ENCODE measurements around the gene LUC7L3. TPM values are rescaled to one million over a fixed set of nuclear protein-coding genes. Genes with fewer than 3 reads are reported as not detected.

Gene LUC7L3
- polyA plus RNA-seq, 2 of the 4 experiments (the other 2 are of a cell fraction), result 209 to 211 TPM

- H3K27ac ChIP-seq, result peak overlapping the region in 1 of 2 experiments; percentile 28; a peak in 1 of 6 replicates
- CTCF ChIA-PET, result interaction anchor here (1.1 to 11.3 kb wide), 7 partner anchors 13 to 216 kb away, joined by 3 to 103 read pairs (median 4); no protein-coding TSS in a partner anchor
- no peak overlapping the region for H3K4me2 ChIP-seq
- H3K4me1 ChIP-seq, result peaks cover 36% of the 10 kb centered on the region
- no peak for DNase-seq (ENCODE audit: low read depth in 1 of 2, low spot score in 1 of 2)
- 74% methylated on average over 7 of the region's 7 CpGs for WGBS (ENCODE audit: missing lambda C conversion rate)
- no peak for ATAC-seq
- TF ChIP-seq CHD2 (IDR thresholded peaks at IDR 0.05; ENCODE audit: low read length, partially characterized antibody) (no peak), RNF2 (IDR thresholded peaks at IDR 0.05; ENCODE audit: borderline replicate concordance, low read depth) (no peak), JUNB (IDR thresholded peaks at IDR 0.05) (no peak), CEBPB (IDR thresholded peaks at IDR 0.05) (no peak), POLR2A (IDR thresholded peaks at IDR 0.05; ENCODE audit: low read length) (no peak)
- H3K9me3 ChIP-seq, result no peaks in the 10 kb centered on the region
- H3K4me3 ChIP-seq, result no peak overlapping the region
- FAIRE-seq, result no peak
- POLR2A ChIA-PET, result no interaction called here
These were observed 47.6 kb downstream of the LUC7L3 start for GRCh38 chr17:50767030-50767429.

DNA sequence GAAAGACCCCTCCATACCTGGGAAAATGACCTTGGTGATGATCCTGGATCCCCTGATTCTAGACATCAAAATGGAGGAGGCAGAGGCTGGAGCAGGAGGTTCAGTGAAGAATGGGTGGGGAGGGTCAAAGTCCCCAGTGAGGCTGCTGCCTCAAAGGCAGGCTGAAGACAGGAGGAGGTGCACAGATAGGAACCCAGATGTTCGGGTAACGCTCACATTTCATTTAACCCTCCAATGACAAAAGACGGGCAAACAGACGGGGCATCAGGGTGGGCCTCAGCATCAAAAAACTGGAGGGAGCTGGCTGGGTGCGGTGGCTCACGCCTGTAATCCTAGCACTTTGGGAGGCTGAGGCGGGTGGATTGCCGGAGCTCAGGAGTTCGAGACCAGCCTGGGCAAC, 48.0 kb downstream of the LUC7L3 start, which contains the start of gene ANKRD40CL:
Gene ANKRD40CL, minus strand, starts transcription at position 73 of the 400 bp plus-strand sequence. CDS start 605 bp downstream, outside the sequence.
- no peak for FAIRE-seq
- DNase-seq (ENCODE audit: low read depth in 1 of 2, low spot score in 1 of 2), result no peak
- CTCF ChIA-PET, result interaction anchor here (0.6 to 11.3 kb wide), 10 partner anchors 12 to 217 kb away, joined by 3 to 103 read pairs (median 4); no protein-coding TSS in a partner anchor
- POLR2A ChIA-PET, result no interaction called here
- H3K4me3 ChIP-seq, result no peak within 1 kb of the TSS
- TF ChIP-seq ZNF302 (CRISPR knock-in tag; IDR thresholded peaks at IDR 0.05) (no peak), HOXA7 (CRISPR knock-in tag; IDR thresholded peaks at IDR 0.05) (no peak), E2F6 (IDR thresholded peaks at IDR 0.05; ENCODE audit: borderline replicate concordance, low read depth) (no peak), FOSL2 (IDR thresholded peaks at IDR 0.05) (no peak), FOSL2 (CRISPR knock-in tag; IDR thresholded peaks at IDR 0.05) (no peak), HDAC2 (IDR thresholded peaks at IDR 0.05) (no peak), POLR2AphosphoS2 (conservative IDR thresholded peaks at IDR 0.05; ENCODE audit: low read length) (no peak)
- TF ChIP-seq, protein P1, sequence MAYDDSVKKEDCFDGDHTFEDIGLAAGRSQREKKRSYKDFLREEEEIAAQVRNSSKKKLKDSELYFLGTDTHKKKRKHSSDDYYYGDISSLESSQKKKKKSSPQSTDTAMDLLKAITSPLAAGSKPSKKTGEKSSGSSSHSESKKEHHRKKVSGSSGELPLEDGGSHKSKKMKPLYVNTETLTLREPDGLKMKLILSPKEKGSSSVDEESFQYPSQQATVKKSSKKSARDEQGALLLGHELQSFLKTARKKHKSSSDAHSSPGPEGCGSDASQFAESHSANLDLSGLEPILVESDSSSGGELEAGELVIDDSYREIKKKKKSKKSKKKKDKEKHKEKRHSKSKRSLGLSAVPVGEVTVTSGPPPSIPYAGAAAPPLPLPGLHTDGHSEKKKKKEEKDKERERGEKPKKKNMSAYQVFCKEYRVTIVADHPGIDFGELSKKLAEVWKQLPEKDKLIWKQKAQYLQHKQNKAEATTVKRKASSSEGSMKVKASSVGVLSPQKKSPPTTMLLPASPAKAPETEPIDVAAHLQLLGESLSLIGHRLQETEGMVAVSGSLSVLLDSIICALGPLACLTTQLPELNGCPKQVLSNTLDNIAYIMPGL (CRISPR knock-in tag; IDR thresholded peaks at IDR 0.05; ENCODE audit: borderline replicate concordance), result no peak
- TF ChIP-seq, protein P2, sequence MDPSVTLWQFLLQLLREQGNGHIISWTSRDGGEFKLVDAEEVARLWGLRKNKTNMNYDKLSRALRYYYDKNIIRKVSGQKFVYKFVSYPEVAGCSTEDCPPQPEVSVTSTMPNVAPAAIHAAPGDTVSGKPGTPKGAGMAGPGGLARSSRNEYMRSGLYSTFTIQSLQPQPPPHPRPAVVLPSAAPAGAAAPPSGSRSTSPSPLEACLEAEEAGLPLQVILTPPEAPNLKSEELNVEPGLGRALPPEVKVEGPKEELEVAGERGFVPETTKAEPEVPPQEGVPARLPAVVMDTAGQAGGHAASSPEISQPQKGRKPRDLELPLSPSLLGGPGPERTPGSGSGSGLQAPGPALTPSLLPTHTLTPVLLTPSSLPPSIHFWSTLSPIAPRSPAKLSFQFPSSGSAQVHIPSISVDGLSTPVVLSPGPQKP (IDR thresholded peaks at IDR 0.05; ENCODE audit: low read depth, low read length), result no peak
- 89% methylated on average over 9 of the region's 9 CpGs for WGBS (ENCODE audit: missing lambda C conversion rate)
- no peak for ATAC-seq
- no peaks in the 10 kb centered on the region for H3K9me3 ChIP-seq
- peak within 1 kb of the TSS; percentile 42 for H3K4me2 ChIP-seq
- peaks cover 34% of the 10 kb centered on the region for H3K4me1 ChIP-seq
- H3K27ac ChIP-seq, result peak within 1 kb of the TSS; percentile 28 to 59; a peak in 5 of 6 replicates

DNA sequence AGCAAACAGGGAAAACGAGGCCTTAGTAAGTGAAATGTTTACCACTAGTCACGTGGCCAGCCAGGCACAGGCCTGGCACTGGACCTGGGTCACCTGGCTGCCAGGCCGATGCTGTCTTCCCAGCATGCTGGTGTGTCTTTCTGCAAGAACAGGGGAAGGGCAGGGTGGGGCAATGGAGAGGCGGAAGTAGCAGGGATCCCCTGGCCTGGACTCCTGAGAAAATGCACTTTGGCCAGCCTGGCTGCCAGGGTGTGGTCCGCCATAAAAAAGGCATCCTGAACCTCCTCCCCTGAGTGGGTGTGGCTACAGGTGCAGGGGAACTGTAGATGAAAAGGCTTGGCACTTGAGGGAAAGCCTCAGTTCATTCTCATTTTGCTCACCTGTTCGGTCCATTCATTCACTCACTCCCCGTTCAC, 49.0 kb downstream of the LUC7L3 start:
- peak overlapping the region; percentile 42 for H3K4me2 ChIP-seq
- peak; percentile 38 to 86 for DNase-seq (ENCODE audit: low read depth in 1 of 2, low spot score in 1 of 2)
- no peak for FAIRE-seq
- POLR2A ChIA-PET, result interaction anchor here (0.6 kb wide), 1 partner anchor 10 kb away, joined by 3 read pairs; no protein-coding TSS in a partner anchor
- no peaks in the 10 kb centered on the region for H3K9me3 ChIP-seq
- H3K4me3 ChIP-seq, result no peak overlapping the region
- ATAC-seq, result peak; percentile 51 to 70; a peak in 4 of 6 replicates
- peak overlapping the region; percentile 28 to 59; a peak in 5 of 6 replicates for H3K27ac ChIP-seq
- CTCF ChIA-PET, result interaction anchor here (0.7 to 11.3 kb wide), 7 partner anchors 16 to 238 kb away, joined by 3 to 103 read pairs (median 3); no protein-coding TSS in a partner anchor
- 35% methylated on average over 7 of the region's 7 CpGs for WGBS (ENCODE audit: missing lambda C conversion rate)
- peaks cover 28% of the 10 kb centered on the region for H3K4me1 ChIP-seq
- TF ChIP-seq RARB (CRISPR knock-in tag; IDR thresholded peaks at IDR 0.05) (no peak), HEYL (CRISPR knock-in tag; IDR thresholded peaks at IDR 0.05) (no peak), JUN (IDR thresholded peaks at IDR 0.05) (no peak), POLR2AphosphoS2 (conservative IDR thresholded peaks at IDR 0.05; ENCODE audit: low read length) (no peak), CEBPB (IDR thresholded peaks at IDR 0.05) (no peak), NR3C1 (IDR thresholded peaks at IDR 0.05) (no peak), JUNB (IDR thresholded peaks at IDR 0.05) (no peak), NPAS2 (CRISPR knock-in tag; IDR thresholded peaks at IDR 0.05; ENCODE audit: borderline replicate concordance) (0 out of 2 replicates have a peak, but pooled peaks have one; percentile 54), EHF (CRISPR knock-in tag; IDR thresholded peaks at IDR 0.05) (0 out of 2 replicates have a peak, but pooled peaks have one; percentile 53), RNF2 (IDR thresholded peaks at IDR 0.05; ENCODE audit: borderline replicate concordance, low read depth) (no peak), FOSL2 (IDR thresholded peaks at IDR 0.05) (no peak), FOSL2 (CRISPR knock-in tag; IDR thresholded peaks at IDR 0.05) (no peak), MAZ (IDR thresholded peaks at IDR 0.05; ENCODE audit: borderline replicate concordance, low read depth, low read length) (no peak)
- TF ChIP-seq, protein P3, sequence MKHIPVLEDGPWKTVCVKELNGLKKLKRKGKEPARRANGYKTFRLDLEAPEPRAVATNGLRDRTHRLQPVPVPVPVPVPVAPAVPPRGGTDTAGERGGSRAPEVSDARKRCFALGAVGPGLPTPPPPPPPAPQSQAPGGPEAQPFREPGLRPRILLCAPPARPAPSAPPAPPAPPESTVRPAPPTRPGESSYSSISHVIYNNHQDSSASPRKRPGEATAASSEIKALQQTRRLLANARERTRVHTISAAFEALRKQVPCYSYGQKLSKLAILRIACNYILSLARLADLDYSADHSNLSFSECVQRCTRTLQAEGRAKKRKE (CRISPR knock-in tag; IDR thresholded peaks at IDR 0.05; ENCODE audit: low read depth), result no peak
- TF ChIP-seq, protein P4, sequence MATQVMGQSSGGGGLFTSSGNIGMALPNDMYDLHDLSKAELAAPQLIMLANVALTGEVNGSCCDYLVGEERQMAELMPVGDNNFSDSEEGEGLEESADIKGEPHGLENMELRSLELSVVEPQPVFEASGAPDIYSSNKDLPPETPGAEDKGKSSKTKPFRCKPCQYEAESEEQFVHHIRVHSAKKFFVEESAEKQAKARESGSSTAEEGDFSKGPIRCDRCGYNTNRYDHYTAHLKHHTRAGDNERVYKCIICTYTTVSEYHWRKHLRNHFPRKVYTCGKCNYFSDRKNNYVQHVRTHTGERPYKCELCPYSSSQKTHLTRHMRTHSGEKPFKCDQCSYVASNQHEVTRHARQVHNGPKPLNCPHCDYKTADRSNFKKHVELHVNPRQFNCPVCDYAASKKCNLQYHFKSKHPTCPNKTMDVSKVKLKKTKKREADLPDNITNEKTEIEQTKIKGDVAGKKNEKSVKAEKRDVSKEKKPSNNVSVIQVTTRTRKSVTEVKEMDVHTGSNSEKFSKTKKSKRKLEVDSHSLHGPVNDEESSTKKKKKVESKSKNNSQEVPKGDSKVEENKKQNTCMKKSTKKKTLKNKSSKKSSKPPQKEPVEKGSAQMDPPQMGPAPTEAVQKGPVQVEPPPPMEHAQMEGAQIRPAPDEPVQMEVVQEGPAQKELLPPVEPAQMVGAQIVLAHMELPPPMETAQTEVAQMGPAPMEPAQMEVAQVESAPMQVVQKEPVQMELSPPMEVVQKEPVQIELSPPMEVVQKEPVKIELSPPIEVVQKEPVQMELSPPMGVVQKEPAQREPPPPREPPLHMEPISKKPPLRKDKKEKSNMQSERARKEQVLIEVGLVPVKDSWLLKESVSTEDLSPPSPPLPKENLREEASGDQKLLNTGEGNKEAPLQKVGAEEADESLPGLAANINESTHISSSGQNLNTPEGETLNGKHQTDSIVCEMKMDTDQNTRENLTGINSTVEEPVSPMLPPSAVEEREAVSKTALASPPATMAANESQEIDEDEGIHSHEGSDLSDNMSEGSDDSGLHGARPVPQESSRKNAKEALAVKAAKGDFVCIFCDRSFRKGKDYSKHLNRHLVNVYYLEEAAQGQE (IDR thresholded peaks at IDR 0.05), result no peak
- TF ChIP-seq, protein P2 (IDR thresholded peaks at IDR 0.05; ENCODE audit: low read depth, low read length), result no peak
